GM23338 (cell line): ENCODE results near the gene CTF1. TPM values are rescaled to one million over a fixed set of nuclear protein-coding genes. Genes with fewer than 3 reads are reported as not detected.

Experiments used
- ATAC-seq: fragments of 200-7000 bp; cut with Tn5 transposase; 3 replicates; pipeline ENCODE4 v1.9.1; 2020
- DNase-seq: peaks from one replicate; pipeline ENCODE4 v3.0.0-alpha.2; 2015; ENCODE audit warnings: low spot score
- H2AFZ ChIP-seq: fragments of 200-600 bp; sonication (generic); 2 replicates; pipeline ENCODE4 v1.8.0; 2016; ENCODE audit warnings: antibody characterized with exemption, mild to moderate bottlenecking, moderate library complexity
- H3F3A ChIP-seq: fragments of 200-600 bp; sonication (generic); replicated peaks from 2 replicates; pipeline ENCODE4 v1.8.0; 2017; ENCODE audit warnings: antibody characterized with exemption, mixed run types, low read depth
- H3K27ac ChIP-seq: fragments of 200-600 bp; sonication (generic); 2 replicates; pipeline ENCODE4 v1.6.1; 2016; ENCODE audit warnings: low read depth
- H3K27me3 ChIP-seq: fragments of 200-600 bp; sonication (generic); 2 replicates; pipeline ENCODE4 v1.8.0; 2016; ENCODE audit warnings: mild to moderate bottlenecking, mixed run types, moderate library complexity; ENCODE audit not compliant: insufficient read depth
- H3K36me3 ChIP-seq: fragments of 200-600 bp; sonication (generic); 2 replicates; pipeline ENCODE4 v1.8.0; 2016; ENCODE audit warnings: mild to moderate bottlenecking; ENCODE audit not compliant: insufficient read depth
- H3K4me1 ChIP-seq: fragments of 200-600 bp; sonication (generic); 2 replicates; pipeline ENCODE4 v1.8.0; 2016; ENCODE audit warnings: mild to moderate bottlenecking, moderate library complexity; ENCODE audit not compliant: insufficient read depth
- H3K4me2 ChIP-seq: fragments of 200-600 bp; sonication (generic); 2 replicates; pipeline ENCODE4 v1.7.1; 2017; ENCODE audit warnings: mixed run types
- H3K4me3 ChIP-seq: fragments of 200-600 bp; sonication (generic); 2 replicates; pipeline ENCODE4 v1.6.1; 2016; ENCODE audit warnings: mixed run types
- H3K79me2 ChIP-seq: fragments of 200-600 bp; sonication (generic); replicated peaks from 2 replicates; pipeline ENCODE4 v1.8.0; 2017; ENCODE audit warnings: mild to moderate bottlenecking; ENCODE audit not compliant: insufficient read depth
- H3K9me2 ChIP-seq: fragments of 200-600 bp; sonication (generic); 2 replicates; pipeline ENCODE4 v1.8.0; 2017; ENCODE audit not compliant: insufficient read depth
- H4K20me1 ChIP-seq: fragments of 200-600 bp; sonication (generic); replicated peaks from 2 replicates; pipeline ENCODE4 v1.8.0; 2017; ENCODE audit warnings: mild to moderate bottlenecking; ENCODE audit not compliant: insufficient read depth
- H3K27ac Mint-ChIP-seq: 2 replicates; pipeline ENCODE4 v1.8.0; 2020; ENCODE audit warnings: inconsistent platforms, mild to moderate bottlenecking, moderate library complexity, mixed read lengths
- H3K27me3 Mint-ChIP-seq: 3 replicates; pipeline ENCODE4 v1.8.0; 2022; ENCODE audit warnings: low read depth, mild to moderate bottlenecking, moderate library complexity, mixed read lengths, inconsistent platforms; ENCODE audit not compliant: insufficient read depth, poor library complexity
- H3K36me3 Mint-ChIP-seq: 3 replicates; pipeline ENCODE4 v1.8.0; 2021; ENCODE audit warnings: low read depth, mild to moderate bottlenecking, inconsistent platforms, moderate library complexity, mixed read lengths
- H3K4me1 Mint-ChIP-seq: 3 replicates; pipeline ENCODE4 v1.8.0; 2020; ENCODE audit warnings: mild to moderate bottlenecking, inconsistent platforms, mixed read lengths
- H3K4me3 Mint-ChIP-seq: 3 replicates; pipeline ENCODE4 v1.8.0; 2021; ENCODE audit warnings: moderate library complexity, mild to moderate bottlenecking, inconsistent platforms, mixed read lengths
- H3K9me3 Mint-ChIP-seq: 3 replicates; pipeline ENCODE4 v1.8.0; 2020; ENCODE audit warnings: moderate library complexity, mild to moderate bottlenecking, inconsistent platforms, mixed read lengths
- CTCF ChIP-seq, 2 experiments: fragments of 200-600 bp in 1 of 2; sonication (generic) in 1 of 2; conservative IDR thresholded peaks; 2 replicates each; pipeline versions ENCODE4 v1.5.1 to v1.6.1; 2016 to 2017; ENCODE audit warnings: antibody characterized with exemption in 2 of 2, low read depth in 2 of 2, mild to moderate bottlenecking in 2 of 2, moderate library complexity in 1 of 2
- ETS1 ChIP-seq: IDR thresholded peaks from 2 replicates; pipeline ENCODE4 v1.6.1; 2016; ENCODE audit warnings: antibody characterized with exemption
- EZH2phosphoT487 ChIP-seq: fragments of 200-600 bp; sonication (generic); IDR thresholded peaks from one replicate; pipeline ENCODE4 v1.8.1; 2018; ENCODE audit warnings: antibody characterized with exemption; ENCODE audit not compliant: unreplicated experiment
- JUNB ChIP-seq: IDR thresholded peaks from one replicate; pipeline ENCODE4 v1.6.1; 2016; ENCODE audit warnings: antibody characterized with exemption; ENCODE audit not compliant: unreplicated experiment
- NANOG ChIP-seq: IDR thresholded peaks from 2 replicates; pipeline ENCODE4 v1.6.1; 2016; ENCODE audit warnings: antibody characterized with exemption, borderline replicate concordance
- POLR2AphosphoS5 ChIP-seq: IDR thresholded peaks from 2 replicates; pipeline ENCODE4 v1.6.1; 2016; ENCODE audit warnings: antibody characterized with exemption, low read depth
- REST ChIP-seq: IDR thresholded peaks from one replicate; pipeline ENCODE4 v1.6.1; 2018; ENCODE audit warnings: antibody characterized with exemption; ENCODE audit not compliant: unreplicated experiment
- STAT1 ChIP-seq: IDR thresholded peaks from one replicate; pipeline ENCODE4 v1.6.1; 2016; ENCODE audit warnings: antibody characterized with exemption; ENCODE audit not compliant: unreplicated experiment
- ZNF331 ChIP-seq: fragments of 250-450 bp; sonication (Bioruptor Pico); IDR thresholded peaks from 2 replicates; pipeline ENCODE4 v1.5.0; 2020; ENCODE audit warnings: low read depth, mild to moderate bottlenecking, moderate library complexity
- ZNF462 ChIP-seq: fragments of 250-450 bp; sonication (Bioruptor Pico); IDR thresholded peaks from 2 replicates; pipeline ENCODE4 v1.5.0; 2020; ENCODE audit warnings: mild to moderate bottlenecking, moderate library complexity
- polyA plus RNA-seq: library from polyadenylated mRNA; unstranded; fragments of >200 nt; fragmentation: Nextera tagmentation; extraction: Ambion mirVana; gene quantifications from 2 replicates; pipeline ENCODE4 v1.2.1, GENCODE V29; 2016
- total RNA-seq: library from RNA; depleted of rRNA; stranded (reverse); fragments of >200 nt; shearing (Covaris generic); gene quantifications from 2 replicates; pipeline ENCODE4 v1.2.3, GENCODE V29; 2014

Gene CTF1
- total and polyA plus RNA-seq, 2 experiments from 2014 or later = 0.24 to 0.52 TPM

- TF ChIP-seq REST = no peak
- TF ChIP-seq EZH2phosphoT487 = no peak
- TF ChIP-seq CTCF (conservative IDR thresholded peaks at IDR 0.05; ENCODE audit: low read depth in 2 of 2) = no peak
- no peak for TF ChIP-seq NANOG
- TF ChIP-seq POLR2AphosphoS5 = no peak
- TF ChIP-seq ZNF331 (CRISPR knock-in tag) = no peak
- no peak for TF ChIP-seq ETS1
Measured at GRCh38 chr16:30888856-30889499, 7.4 kb upstream of the CTF1 start (continued).

- Mint-ChIP-seq H3K27me3 (peaks cover 10% of the 10 kb centered on the region), H3K4me1 (peaks cover 15% of the 10 kb centered on the region), H3K36me3 (peaks cover 23% of the 10 kb centered on the region), H3K4me3 (no peak overlapping the region), H3K27ac (no peak overlapping the region), H3K9me3 (no peaks in the 10 kb centered on the region)
- peaks cover 5% of the 10 kb centered on the region for H3F3A ChIP-seq
- H3K4me2 ChIP-seq = no peak overlapping the region
- H4K20me1 ChIP-seq = no peaks in the 10 kb centered on the region; the same call in 1 of the 2 replicates
- H3K4me3 ChIP-seq = no peak overlapping the region
- peaks cover 5% of the 10 kb centered on the region for H3K27me3 ChIP-seq
- ATAC-seq = no peak
- H2AFZ ChIP-seq = no peak overlapping the region
- H3K4me1 ChIP-seq = peaks cover 10% of the 10 kb centered on the region
- no peaks in the 10 kb centered on the region for H3K36me3 ChIP-seq
- H3K27ac ChIP-seq = no peak overlapping the region
- no peaks in the 10 kb centered on the region for H3K79me2 ChIP-seq
- H3K9me2 ChIP-seq = no peaks in the 10 kb centered on the region
- DNase-seq = no peak
- TF ChIP-seq ZNF462 (CRISPR knock-in tag) = no peak
- TF ChIP-seq JUNB = no peak
- no peak for TF ChIP-seq CTCF (conservative IDR thresholded peaks at IDR 0.05; ENCODE audit: low read depth in 2 of 2)
- TF ChIP-seq STAT1 = no peak
Measured at GRCh38 chr16:30889721-30890120, 6.7 kb upstream of the CTF1 start.
